A673 (cell line): ENCODE results near the gene CHD1. TPM values are rescaled to one million over a fixed set of nuclear protein-coding genes. Genes with fewer than 3 reads are reported as not detected.

Experiments used
- BruUV-seq: library from RNA; stranded (reverse); fragments of 400-500 nt; replicated peaks from 2 replicates; lab custom pipeline; 2021; lab: Mats Ljungman, UMichigan
- CTCF ChIA-PET: fragments of 300-600 bp; sonication (Branson Sonifier 250); formaldehyde crosslinking; loops from one replicate; lab custom pipeline; 2022; ENCODE audit warnings: antibody characterized with exemption; lab: Charles Lee
- POLR2A ChIA-PET: fragments of 300-600 bp; sonication (Branson Sonifier 250); formaldehyde crosslinking; loops from one replicate; lab custom pipeline; 2022; ENCODE audit warnings: antibody characterized with exemption; ENCODE audit not compliant: low non-redundant PET; lab: Charles Lee
- DNase-seq: peaks from one replicate; pipeline ENCODE4 v3.0.0-alpha.2; 2015; ENCODE audit warnings: low spot score
- H3K27ac ChIP-seq: fragments of 200-600 bp; sonication (generic); 2 replicates; pipeline ENCODE4 v1.5.1; 2016; ENCODE audit warnings: mixed run types, low read depth, mild to moderate bottlenecking, mixed read lengths, antibody characterized with exemption, low read length; ENCODE audit not compliant: poor library complexity, severe bottlenecking
- H3K27me3 ChIP-seq: fragments of 200-600 bp; sonication (generic); replicated peaks from 2 replicates; pipeline ENCODE4 v1.6.1; 2017; ENCODE audit warnings: mixed run types, low read depth, mild to moderate bottlenecking, mixed read lengths, antibody characterized with exemption, low read length; ENCODE audit not compliant: insufficient read depth, poor library complexity
- H3K36me3 ChIP-seq: fragments of 200-600 bp; sonication (generic); 2 replicates; pipeline ENCODE4 v1.6.1; 2016; ENCODE audit warnings: mixed run types, mild to moderate bottlenecking, mixed read lengths, antibody characterized with exemption, low read length; ENCODE audit not compliant: insufficient read depth, poor library complexity, severe bottlenecking
- H3K4me1 ChIP-seq: fragments of 200-600 bp; sonication (generic); 2 replicates; pipeline ENCODE4 v1.6.1; 2017; ENCODE audit warnings: mixed run types, mild to moderate bottlenecking, mixed read lengths, antibody characterized with exemption, low read length; ENCODE audit not compliant: insufficient read depth, poor library complexity, severe bottlenecking
- H3K4me3 ChIP-seq: fragments of 200-600 bp; sonication (generic); 2 replicates; pipeline ENCODE4 v1.5.1; 2016; ENCODE audit warnings: low read depth, mixed run types, mild to moderate bottlenecking, mixed read lengths, low read length; ENCODE audit not compliant: poor library complexity, severe bottlenecking
- H3K9me3 ChIP-seq: fragments of 200-600 bp; sonication (generic); 2 replicates; pipeline ENCODE4 v1.6.1; 2016; ENCODE audit warnings: mixed run types, low read depth, mild to moderate bottlenecking, mixed read lengths, antibody characterized with exemption, low read length; ENCODE audit not compliant: poor library complexity, severe bottlenecking
- CTCF ChIP-seq: fragments of 300-800, 200-600 bp; sonication (generic); conservative IDR thresholded peaks from 2 replicates; pipeline ENCODE4 v1.5.1; 2017; ENCODE audit warnings: low read depth, mild to moderate bottlenecking, antibody characterized with exemption, low read length, moderate library complexity, mixed read lengths
- EZH2 ChIP-seq: fragments of 200-600 bp; sonication (generic); IDR thresholded peaks from 2 replicates; pipeline ENCODE4 v1.6.1; 2017; ENCODE audit warnings: borderline replicate concordance, low read depth, mild to moderate bottlenecking, mixed read lengths, antibody characterized with exemption, low read length; ENCODE audit not compliant: poor library complexity, severe bottlenecking
- intact Hi-C: fragments of 100-400 bp; cut with micrococcal nuclease; formaldehyde crosslinking; loops from one replicate; pipeline ENCODE4 v1.10.0; 2022; ENCODE audit not compliant: unreplicated experiment
- total RNA-seq: library from RNA; stranded (reverse); gene quantifications from 2 replicates; pipeline ENCODE4 v1.2.3, GENCODE V29; 2021

The CHD1 gene
- total RNA-seq, 1 experiment from 2014 or later = 61.0 TPM

- TF ChIP-seq EZH2 (no peak), CTCF (peak; percentile 64)
- DNase-seq = peak; percentile 56
- H3K4me3 ChIP-seq = no peak overlapping the region
- CTCF ChIA-PET = no interaction called here
- H3K27me3 ChIP-seq = no peaks in the 10 kb centered on the region
- no TSS peak for BruUV-seq
- H3K36me3 ChIP-seq = no peaks in the 10 kb centered on the region
- H3K9me3 ChIP-seq = no peaks in the 10 kb centered on the region
- no peaks in the 10 kb centered on the region for H3K4me1 ChIP-seq
- no peak overlapping the region for H3K27ac ChIP-seq
- intact Hi-C loops = loop anchor here (10.0 kb wide), 1 partner anchor 1532 kb away; no protein-coding TSS in a partner anchor
- POLR2A ChIA-PET = no interaction called here
Measured at GRCh38 chr5:98827161-98827560, 101.6 kb downstream of the CHD1 start.

DNA sequence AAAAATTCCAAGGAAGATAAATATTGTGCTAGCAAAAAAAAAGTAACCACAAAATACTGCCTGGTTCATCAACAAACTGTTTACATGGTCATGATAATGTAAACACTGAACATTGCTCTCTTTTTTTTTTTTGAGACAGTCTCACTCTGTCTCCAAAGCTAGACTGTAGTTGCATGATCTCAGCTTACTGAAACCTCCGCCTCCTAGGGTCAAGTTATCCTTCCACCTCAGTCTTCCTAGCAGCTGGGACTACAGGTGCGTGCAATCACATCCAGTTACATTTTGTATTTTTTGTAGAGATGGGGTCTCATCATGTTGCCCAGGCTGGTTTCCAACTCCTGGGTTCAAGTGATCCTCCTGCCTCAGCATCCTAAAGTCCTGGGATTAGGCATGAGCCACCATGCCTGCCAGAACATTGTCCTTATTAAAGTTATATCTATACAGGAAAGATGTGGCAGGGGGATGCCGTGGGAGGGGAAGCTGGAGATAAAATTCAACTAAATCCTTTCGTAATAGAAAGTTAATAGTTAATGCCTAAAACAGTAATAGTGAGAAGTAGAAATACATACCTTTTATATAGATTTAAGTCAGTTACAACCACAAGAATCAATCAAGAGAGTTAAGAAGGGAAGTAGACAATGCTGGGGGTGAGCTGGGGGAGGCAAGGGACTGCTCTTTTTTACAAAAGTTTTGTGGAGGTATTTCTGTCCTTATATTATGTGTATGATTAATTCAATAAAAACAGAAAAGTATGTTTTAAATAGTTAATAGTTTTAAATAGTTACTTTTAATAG, 103.0 kb downstream of the CHD1 start:
- H3K36me3 ChIP-seq = no peaks in the 10 kb centered on the region
- intact Hi-C loops = loop anchor here (10.0 kb wide), 1 partner anchor 1531 kb away; no protein-coding TSS in a partner anchor
- TF ChIP-seq CTCF = no peak
- TF ChIP-seq EZH2 = no peak
- ChIA-PET POLR2A (no interaction called here), CTCF (interaction anchor here (1.0 kb wide), 1 partner anchor 31 kb away, joined by 3 read pairs; no protein-coding TSS in a partner anchor)
- H3K9me3 ChIP-seq = peaks cover 5% of the 10 kb centered on the region
- H3K4me1 ChIP-seq = no peaks in the 10 kb centered on the region
- no peak overlapping the region for H3K4me3 ChIP-seq
- no peaks in the 10 kb centered on the region for H3K27me3 ChIP-seq
- H3K27ac ChIP-seq = no peak overlapping the region
- BruUV-seq = no TSS peak
- DNase-seq = no peak

- Histone ChIP-seq H3K9me3 (peaks cover 5% of the 10 kb centered on the region), H3K36me3 (no peaks in the 10 kb centered on the region), H3K4me1 (no peaks in the 10 kb centered on the region), H3K27ac (no peak overlapping the region), H3K27me3 (no peaks in the 10 kb centered on the region), H3K4me3 (no peak overlapping the region)
- intact Hi-C loops = no loop called here
- ChIA-PET CTCF (no interaction called here), POLR2A (no interaction called here)
- no peak for TF ChIP-seq EZH2
- no peak for TF ChIP-seq CTCF
- no TSS peak for BruUV-seq
- no peak for DNase-seq
Measured at GRCh38 chr5:98816582-98817222, 112.1 kb downstream of the CHD1 start.
